Loucy (cell line): ENCODE results near the gene GADD45G.

ENCODE experiments used
- H2AFZ ChIP-seq: fragments of 200-600 bp; sonication (generic); 2 replicates; pipeline ENCODE4 v1.6.0; 2016; ENCODE audit warnings: antibody characterized with exemption, mild to moderate bottlenecking, low read length, moderate library complexity
- H3F3A ChIP-seq: fragments of 200-600 bp; 2 replicates; pipeline ENCODE4 v1.6.0; 2016; ENCODE audit warnings: antibody characterized with exemption, low read depth, mild to moderate bottlenecking
- H3K27me3 ChIP-seq: fragments of 200-600 bp; sonication (generic); 2 replicates; pipeline ENCODE4 v1.6.1; 2014; ENCODE audit warnings: low read length, mild to moderate bottlenecking; ENCODE audit not compliant: insufficient read depth, poor library complexity, severe bottlenecking
- H3K36me3 ChIP-seq: fragments of 200-600 bp; sonication (generic); 2 replicates; pipeline ENCODE4 v1.6.1; 2016; ENCODE audit warnings: low read length; ENCODE audit not compliant: insufficient read depth
- H3K4me1 ChIP-seq: fragments of 200-600 bp; sonication (generic); 2 replicates; pipeline ENCODE4 v1.5.1; 2014; ENCODE audit warnings: low read length, mild to moderate bottlenecking; ENCODE audit not compliant: insufficient read depth, poor library complexity, severe bottlenecking
- H3K4me2 ChIP-seq: fragments of 200-600 bp; sonication (generic); 2 replicates; pipeline ENCODE4 v1.6.0; 2014; ENCODE audit warnings: antibody characterized with exemption, low read length, low read depth, mild to moderate bottlenecking; ENCODE audit not compliant: poor library complexity, severe bottlenecking
- H3K4me3 ChIP-seq: fragments of 200-600 bp; sonication (generic); 2 replicates; pipeline ENCODE4 v1.5.1; 2014; ENCODE audit warnings: low read length, mild to moderate bottlenecking, mixed read lengths; ENCODE audit not compliant: poor library complexity, severe bottlenecking
- H3K79me2 ChIP-seq: fragments of 200-600 bp; sonication (generic); 2 replicates; pipeline ENCODE4 v1.6.1; 2014; ENCODE audit warnings: low read length; ENCODE audit not compliant: insufficient read depth
- H3K9ac ChIP-seq: fragments of 200-600 bp; sonication (generic); 2 replicates; pipeline ENCODE4 v1.6.0; 2014; ENCODE audit warnings: mild to moderate bottlenecking, low read depth, low read length, moderate library complexity; ENCODE audit not compliant: poor library complexity, severe bottlenecking
- H3K9me2 ChIP-seq: fragments of 200-600 bp; sonication (generic); replicated peaks from 2 replicates; pipeline ENCODE4 v1.6.1; 2016; ENCODE audit warnings: low read depth, low read length, mixed read lengths
- H3K9me3 ChIP-seq: fragments of 200-600 bp; sonication (generic); 2 replicates; pipeline ENCODE4 v1.6.1; 2014; ENCODE audit warnings: mild to moderate bottlenecking, antibody characterized with exemption, low read length, low read depth; ENCODE audit not compliant: insufficient read depth
- H4K20me1 ChIP-seq: fragments of 200-600 bp; sonication (generic); 2 replicates; pipeline ENCODE4 v1.6.0; 2014; ENCODE audit warnings: antibody characterized with exemption, low read length, mild to moderate bottlenecking; ENCODE audit not compliant: insufficient read depth, poor library complexity, severe bottlenecking
- CTCF ChIP-seq: fragments of 200-600 bp; sonication (generic); conservative IDR thresholded peaks from 2 replicates; pipeline ENCODE4 v1.5.1; 2014; ENCODE audit warnings: mild to moderate bottlenecking, antibody characterized with exemption, low read length
- EZH2phosphoT487 ChIP-seq: fragments of 200-600 bp; IDR thresholded peaks from 2 replicates; pipeline ENCODE4 v1.6.1; 2018; ENCODE audit warnings: antibody characterized with exemption, mild to moderate bottlenecking, moderate library complexity, borderline replicate concordance

The GADD45G gene

GRCh38 chr9:89638893-89639292, 34.1 kb downstream of the GADD45G start:
- no peak overlapping the region for H3K4me2 ChIP-seq
- no peaks in the 10 kb centered on the region for H3K79me2 ChIP-seq
- no peaks in the 10 kb centered on the region for H3K9me2 ChIP-seq
- no peak overlapping the region for H2AFZ ChIP-seq
- no peaks in the 10 kb centered on the region for H3K9me3 ChIP-seq
- H4K20me1 ChIP-seq, result no peaks in the 10 kb centered on the region
- TF ChIP-seq EZH2phosphoT487, result no peak
- no peak for TF ChIP-seq CTCF
- no peak overlapping the region for H3K4me3 ChIP-seq
- no peaks in the 10 kb centered on the region for H3K36me3 ChIP-seq
- no peaks in the 10 kb centered on the region for H3F3A ChIP-seq
- H3K27me3 ChIP-seq, result no peaks in the 10 kb centered on the region
- H3K4me1 ChIP-seq, result no peaks in the 10 kb centered on the region
- no peak overlapping the region for H3K9ac ChIP-seq

GRCh38 chr9:89639367-89639795, 34.6 kb downstream of the GADD45G start:
- Histone ChIP-seq H3K4me2 (no peak overlapping the region), H3F3A (no peaks in the 10 kb centered on the region), H3K27me3 (no peaks in the 10 kb centered on the region), H3K9ac (no peak overlapping the region), H2AFZ (no peak overlapping the region), H3K4me1 (no peaks in the 10 kb centered on the region), H4K20me1 (no peaks in the 10 kb centered on the region), H3K36me3 (no peaks in the 10 kb centered on the region), H3K4me3 (no peak overlapping the region), H3K9me3 (no peaks in the 10 kb centered on the region), H3K9me2 (no peaks in the 10 kb centered on the region), H3K79me2 (no peaks in the 10 kb centered on the region)
- TF ChIP-seq CTCF (no peak), EZH2phosphoT487 (no peak)

- H2AFZ ChIP-seq, result no peak overlapping the region
- H3K4me1 ChIP-seq, result no peaks in the 10 kb centered on the region
- H3K36me3 ChIP-seq, result no peaks in the 10 kb centered on the region
- no peaks in the 10 kb centered on the region for H4K20me1 ChIP-seq
- no peaks in the 10 kb centered on the region for H3K27me3 ChIP-seq
- no peaks in the 10 kb centered on the region for H3F3A ChIP-seq
- no peaks in the 10 kb centered on the region for H3K9me3 ChIP-seq
- no peak overlapping the region for H3K4me2 ChIP-seq
- H3K79me2 ChIP-seq, result no peaks in the 10 kb centered on the region
- no peaks in the 10 kb centered on the region for H3K9me2 ChIP-seq
- no peak for TF ChIP-seq EZH2phosphoT487
- no peak for TF ChIP-seq CTCF
- H3K9ac ChIP-seq, result no peak overlapping the region
- H3K4me3 ChIP-seq, result no peak overlapping the region
These were observed 35.1 kb downstream of the GADD45G start for GRCh38 chr9:89639961-89640360.
